ENCODE data around the gene PLD2.

- TF ChIP-seq EZH2phosphoT487 (IDR thresholded peaks at IDR 0.05; ENCODE audit: borderline replicate concordance, low read length) (no peak), CTCF (IDR thresholded peaks at IDR 0.05; ENCODE audit: low read depth, low read length, poor library complexity, severe bottlenecking) (no peak)
Measured at GRCh38 chr17:4771519-4772234, 35.3 kb upstream of the PLD2 start, which contains the start of gene TM4SF5.

Measured in DOHH2 (cell line).